GM18951 (cell line): ENCODE measurements around the gene HEATR9.

Source experiments
- POLR2A ChIP-seq: IDR thresholded peaks from 4 replicates; pipeline ENCODE4 v1.6.1; 2011; ENCODE audit warnings: mild to moderate bottlenecking; ENCODE audit not compliant: insufficient read length, insufficient read depth; ENCODE audit errors: extremely low read depth
- in situ Hi-C: fragments of 300-500 bp; cut with MboI; formaldehyde crosslinking; loops from one replicate; pipeline ENCODE4 v1.12.0; 2022; ENCODE audit warnings: low sequenced_read_pairs, mixed read lengths, inconsistent platforms; ENCODE audit not compliant: unreplicated experiment

HEATR9 gene, protein sequence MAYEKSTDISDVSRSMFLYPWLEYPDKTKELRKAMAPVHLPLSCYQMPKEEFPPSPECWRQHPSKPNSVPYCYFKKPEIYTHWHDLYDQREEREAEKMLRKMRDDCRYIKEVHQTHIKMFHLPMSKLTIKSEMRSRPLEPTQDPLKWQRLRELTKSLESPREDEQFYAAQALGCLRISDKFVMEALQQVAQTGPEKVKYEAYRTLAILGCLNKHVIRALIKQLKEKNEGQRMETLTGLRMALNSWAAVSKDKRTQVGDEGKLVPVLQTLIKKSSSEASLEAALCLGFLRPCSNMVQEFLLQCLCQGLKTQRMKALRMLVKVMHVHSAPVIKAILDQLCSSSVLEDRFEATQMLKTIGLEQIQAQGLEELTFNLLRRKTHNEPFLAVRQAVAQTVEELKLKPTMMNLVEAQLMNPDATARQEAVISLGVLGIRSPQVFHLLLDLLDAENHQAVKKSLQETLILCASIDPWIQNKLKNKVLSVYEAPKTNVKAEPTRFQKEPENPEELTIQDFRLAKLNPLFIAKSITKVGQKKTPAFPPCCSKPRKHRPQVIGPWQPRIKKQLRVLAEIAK

DNA sequence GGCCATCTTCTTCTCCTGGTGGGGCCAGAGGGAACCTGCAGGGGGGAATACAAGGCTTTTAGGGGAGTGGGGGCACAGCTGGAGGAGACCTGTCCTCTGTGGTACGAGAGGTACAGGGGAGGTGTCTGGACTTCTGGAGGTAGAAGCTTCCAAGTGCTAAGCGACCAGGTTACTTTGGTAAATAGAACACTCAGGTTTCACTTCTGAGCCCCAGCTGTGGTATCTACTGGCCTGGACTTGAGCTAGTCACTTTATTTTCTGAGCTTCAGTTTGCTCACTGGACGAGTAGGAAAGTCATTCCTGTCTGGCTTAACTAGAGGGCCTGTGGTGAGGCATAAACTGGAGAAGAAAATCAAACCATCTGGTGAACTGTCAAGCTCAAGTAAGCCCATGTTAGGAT is at the start of gene HEATR9:
TSS of gene HEATR9 (minus strand) at position 155 of the 400 bp plus-strand sequence. CDS start at position 6, 149 bp downstream.
- no peak for TF ChIP-seq POLR2A
- in situ Hi-C loops, result no loop called here

DNA sequence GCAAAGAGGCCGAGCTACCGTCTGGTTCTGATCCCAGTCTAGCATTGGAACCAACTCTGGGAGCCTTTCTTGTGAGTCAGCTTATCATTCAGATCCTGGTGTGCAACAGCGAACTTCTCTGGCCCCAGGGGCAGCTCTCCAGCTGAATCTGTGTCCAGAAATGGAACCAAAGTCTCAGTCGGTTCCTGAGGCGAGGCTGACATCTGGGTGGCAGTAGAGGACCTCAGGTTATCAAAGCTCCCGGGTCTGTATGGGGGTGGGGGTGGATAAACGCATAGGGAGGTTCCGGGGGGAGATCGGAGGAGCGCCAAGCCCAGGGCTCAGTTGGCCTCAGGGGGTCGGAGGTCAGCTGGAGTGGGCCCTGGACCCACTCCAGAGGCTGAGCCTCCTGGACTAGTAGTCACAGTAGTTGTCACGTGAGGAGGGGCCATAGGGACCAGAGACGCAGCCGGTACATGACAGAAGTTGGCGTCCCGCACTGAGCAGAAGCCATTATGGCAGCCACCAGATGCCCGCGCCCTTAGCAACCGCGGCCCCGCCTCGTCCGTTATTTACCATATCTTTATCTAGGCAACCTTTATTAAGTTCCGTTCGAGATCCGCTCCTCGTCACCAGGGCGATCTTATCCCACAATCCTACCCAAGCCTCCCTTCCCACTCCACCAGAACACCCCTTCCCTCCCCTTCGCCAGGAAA is 49.0 kb upstream of the HEATR9 start:
- in situ Hi-C loops, result no loop called here
- no peak for TF ChIP-seq POLR2A

DNA sequence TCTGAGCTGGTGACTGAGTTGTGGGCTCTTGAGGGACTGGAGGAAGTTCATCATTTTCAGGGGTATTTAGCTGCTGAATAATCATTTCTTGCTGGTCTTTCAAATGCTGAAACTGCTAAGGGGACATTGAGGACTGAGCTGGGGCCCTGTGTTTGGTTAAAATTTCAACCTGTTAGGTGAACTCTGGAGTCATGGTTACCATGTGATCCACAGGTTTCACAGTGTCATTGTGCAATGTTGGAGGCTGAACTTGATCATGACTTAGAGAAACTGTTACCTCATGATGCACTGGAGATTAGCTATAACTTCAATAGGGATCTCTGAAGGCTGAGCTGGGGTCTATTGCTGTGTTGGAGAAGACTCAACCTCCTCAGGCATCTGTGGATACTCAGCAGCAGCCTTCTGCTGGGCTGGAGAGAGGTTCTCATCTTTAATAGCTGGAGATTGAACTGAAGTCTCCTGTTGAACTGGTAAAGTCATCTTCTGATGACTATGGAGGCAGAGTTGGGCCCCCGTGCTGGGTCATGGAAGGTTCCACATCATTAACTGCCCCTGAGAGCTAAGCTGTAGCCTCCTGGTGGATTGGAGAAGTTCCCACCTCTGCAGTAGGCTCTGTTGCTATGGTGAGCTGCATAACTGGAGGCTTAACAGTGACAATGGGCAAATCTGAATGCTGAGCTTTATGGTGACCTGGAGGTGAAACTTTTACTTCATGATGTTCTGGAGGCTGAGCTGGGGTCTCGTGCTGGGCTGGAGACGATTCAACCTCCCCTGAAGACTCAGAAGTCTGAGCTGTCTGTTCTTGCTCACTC is 46.7 kb upstream of the HEATR9 start:
- no peak for TF ChIP-seq POLR2A
- in situ Hi-C loops, result no loop called here

GRCh38 chr17:35914354-35914753 is 45.7 kb upstream of the HEATR9 start:
- in situ Hi-C loops, result no loop called here
- no peak for TF ChIP-seq POLR2A

GRCh38 chr17:35913609-35914008 is 44.9 kb upstream of the HEATR9 start:
- in situ Hi-C loops, result no loop called here
- TF ChIP-seq POLR2A, result no peak

DNA sequence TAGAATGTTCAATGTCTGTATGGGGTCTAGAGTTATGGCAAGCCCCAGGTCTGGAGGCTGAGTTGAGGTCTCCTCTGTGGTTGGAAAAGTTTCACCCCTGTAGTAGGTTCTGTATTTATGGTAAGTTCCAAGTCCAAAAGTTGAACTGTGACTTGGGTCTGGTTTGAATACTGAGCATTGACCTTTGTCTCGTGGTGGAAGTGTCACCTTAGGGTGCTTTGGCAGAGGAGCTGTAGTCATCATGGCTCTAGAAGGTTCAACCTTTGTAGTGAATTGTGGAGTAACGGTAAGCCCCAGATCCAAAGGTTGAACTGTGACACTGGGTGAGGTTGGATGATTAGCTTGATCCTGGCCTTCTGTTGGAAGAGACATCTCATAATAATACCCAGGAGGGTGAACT is 44.3 kb upstream of the HEATR9 start:
- no peak for TF ChIP-seq POLR2A
- in situ Hi-C loops, result no loop called here

DNA sequence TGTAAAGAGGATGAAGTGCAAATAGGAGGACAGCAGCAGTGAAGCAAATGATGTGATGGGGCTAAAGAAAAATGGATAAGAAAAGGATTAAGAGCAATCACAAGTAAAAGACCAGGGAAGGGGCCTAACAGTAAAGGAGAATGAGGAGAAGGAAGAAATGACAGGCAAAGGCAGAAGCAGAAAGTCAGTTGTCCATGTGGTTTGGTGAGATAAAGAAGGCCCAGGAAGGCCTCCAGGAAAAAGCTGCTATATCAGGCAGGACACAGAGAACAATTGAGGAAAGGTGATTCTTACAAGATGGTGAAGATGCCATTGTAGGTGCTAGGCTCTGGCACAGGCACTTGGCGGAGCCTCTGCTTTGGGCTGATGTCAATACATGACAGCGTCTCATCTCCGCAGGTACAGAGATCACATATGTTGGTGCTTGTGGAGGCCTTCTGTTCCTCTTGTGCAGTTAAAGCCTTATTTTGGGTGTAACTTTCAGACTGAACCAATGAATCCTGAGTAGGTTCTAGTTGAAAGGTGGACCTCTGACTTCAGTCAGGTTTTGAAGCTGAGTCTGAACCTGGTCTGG is 43.7 kb upstream of the HEATR9 start:
- TF ChIP-seq POLR2A, result no peak
- in situ Hi-C loops, result no loop called here

DNA sequence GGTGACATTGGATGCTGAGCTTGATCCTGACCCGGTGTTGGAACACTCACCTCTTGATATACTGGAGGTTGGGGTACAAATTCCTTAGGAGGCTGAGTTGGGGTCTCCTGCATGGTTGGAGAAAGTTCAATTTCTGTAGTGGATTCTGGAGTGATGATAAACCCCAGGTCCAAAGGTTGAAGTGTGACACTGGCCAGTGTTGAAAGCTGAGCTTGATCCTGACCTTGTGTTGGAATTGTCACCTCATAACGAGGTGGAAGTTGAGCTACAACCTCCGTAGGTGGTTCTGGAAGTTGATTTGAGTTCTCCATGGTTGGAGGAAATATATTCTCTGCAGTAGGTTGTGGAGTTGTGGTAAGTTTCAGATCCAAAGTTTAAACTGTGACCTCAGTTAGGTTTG is 40.7 kb upstream of the HEATR9 start:
- in situ Hi-C loops, result no loop called here
- TF ChIP-seq POLR2A, result no peak

GRCh38 chr17:35907691-35908090 is 39.0 kb upstream of the HEATR9 start:
- no peak for TF ChIP-seq POLR2A
- in situ Hi-C loops, result no loop called here

GRCh38 chr17:35906926-35907637 is 38.4 kb upstream of the HEATR9 start:
- in situ Hi-C loops, result no loop called here
- no peak for TF ChIP-seq POLR2A

GRCh38 chr17:35906191-35906925 is 37.7 kb upstream of the HEATR9 start:
- TF ChIP-seq POLR2A, result no peak
- in situ Hi-C loops, result no loop called here
